T-helper 1 cell (primary cell): ENCODE measurements around the gene VEZF1.
A peak's percentile ranks its signal among the peaks of the same experiment; 100 is the strongest.
"Not testable (repeated sequence)": the region's sequence is repeated elsewhere in the genome, so short reads cannot be mapped to it uniquely, and the experiment has no call there.

Experiments
- DNase-seq, 5 donors: peaks; one replicate each; pipeline ENCODE4 v3.0.0-alpha.2; 2012 to 2020

VEZF1 gene

DNA sequence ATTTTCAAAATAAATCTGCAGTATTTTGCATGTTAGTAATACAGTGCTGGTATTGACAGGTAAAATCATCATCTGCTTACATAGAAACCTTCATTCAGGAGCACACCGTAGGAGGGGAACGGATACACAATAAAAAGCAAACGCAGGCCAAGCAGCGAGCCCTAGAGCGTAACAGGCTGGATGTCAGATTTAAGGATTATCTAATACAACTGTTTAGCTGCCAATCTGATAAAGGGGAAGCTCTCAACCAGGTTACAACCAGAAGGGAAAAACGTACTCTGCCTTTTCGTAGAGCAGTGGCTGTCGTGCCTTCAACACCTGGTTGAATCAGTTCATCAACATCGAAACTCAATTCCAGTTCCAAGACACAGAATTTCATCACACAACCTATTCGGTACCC is 16.5 kb downstream of the VEZF1 start:
- DNase-seq, result no peak

DNA sequence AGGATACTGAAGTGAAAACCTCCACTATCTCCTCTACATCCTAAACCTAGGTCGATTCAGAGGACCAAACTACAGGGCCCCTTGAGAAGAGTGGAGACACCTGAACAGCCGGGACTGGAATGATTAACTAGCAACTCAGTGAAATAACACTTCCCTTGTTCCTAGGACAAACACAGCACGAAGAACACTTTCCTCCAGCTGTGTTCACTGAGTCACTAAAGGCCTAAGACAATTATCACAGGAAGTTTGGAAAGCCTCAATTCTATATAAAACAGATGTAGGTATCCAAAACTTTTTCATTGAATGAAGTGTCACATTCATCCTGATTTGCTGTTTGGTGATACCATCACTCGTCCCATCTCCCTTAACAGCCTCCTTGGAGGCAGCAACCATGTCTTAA is 17.3 kb downstream of the VEZF1 start:
- no peak for DNase-seq

DNA sequence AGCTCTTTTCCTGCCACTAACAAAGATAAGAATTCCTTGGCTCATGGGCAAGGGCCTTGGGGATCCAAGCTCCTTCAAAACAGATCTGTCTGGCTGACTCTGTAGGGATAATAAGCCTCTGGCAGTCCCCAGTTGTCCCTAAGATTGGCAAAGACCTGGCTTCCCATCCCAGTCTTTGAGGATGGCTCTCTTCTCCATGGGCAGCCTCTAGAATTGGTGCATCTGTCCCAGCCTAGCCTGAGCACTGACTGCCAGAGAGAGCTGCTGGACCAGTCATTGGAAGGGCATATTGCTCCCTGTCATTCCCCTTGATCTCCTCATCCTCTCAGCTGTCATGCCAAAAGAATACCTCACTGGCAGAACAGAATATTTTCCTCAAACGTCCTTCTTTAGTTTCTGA is 19.6 kb downstream of the VEZF1 start:
- no peak for DNase-seq

DNA sequence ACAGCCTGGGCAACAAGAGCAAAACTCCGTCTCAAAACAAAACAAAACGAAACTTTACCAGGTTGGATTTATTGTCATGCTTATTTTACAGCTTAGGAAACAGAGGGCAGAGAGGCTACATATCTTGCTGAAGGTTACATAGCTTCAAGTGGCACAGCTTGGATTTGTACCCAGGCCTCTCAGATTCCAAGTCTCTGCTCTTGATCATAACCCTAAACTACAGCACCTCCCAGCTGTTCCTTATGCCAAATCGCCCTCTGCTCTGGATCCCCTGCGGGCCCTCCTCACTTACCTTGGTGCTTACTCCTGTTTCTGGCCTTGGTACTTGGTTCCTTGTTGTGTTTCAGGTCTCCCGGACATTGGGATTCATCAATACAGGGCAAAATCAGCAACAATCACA is 21.2 kb downstream of the VEZF1 start:
- no peak for DNase-seq

DNA sequence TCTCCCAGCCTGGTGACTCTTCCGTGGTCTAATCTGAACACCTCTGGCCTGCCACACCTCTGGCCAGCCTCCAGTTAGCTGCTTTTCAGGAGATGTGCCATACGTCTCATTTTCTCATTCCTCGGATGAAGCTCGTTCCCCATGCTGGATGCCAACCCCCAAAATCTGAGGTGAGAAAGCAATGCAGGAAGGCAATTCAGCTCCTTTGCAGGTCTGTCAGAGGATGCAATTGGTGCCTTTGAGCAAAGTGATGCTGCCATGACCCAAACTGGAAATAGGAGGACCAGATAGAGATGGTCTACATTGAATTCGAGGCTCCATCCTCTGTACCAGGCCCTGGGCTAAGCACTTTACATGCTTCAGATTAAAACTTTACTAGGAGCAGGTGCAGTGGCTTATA is 21.8 kb downstream of the VEZF1 start:
- DNase-seq, result no peak

DNA sequence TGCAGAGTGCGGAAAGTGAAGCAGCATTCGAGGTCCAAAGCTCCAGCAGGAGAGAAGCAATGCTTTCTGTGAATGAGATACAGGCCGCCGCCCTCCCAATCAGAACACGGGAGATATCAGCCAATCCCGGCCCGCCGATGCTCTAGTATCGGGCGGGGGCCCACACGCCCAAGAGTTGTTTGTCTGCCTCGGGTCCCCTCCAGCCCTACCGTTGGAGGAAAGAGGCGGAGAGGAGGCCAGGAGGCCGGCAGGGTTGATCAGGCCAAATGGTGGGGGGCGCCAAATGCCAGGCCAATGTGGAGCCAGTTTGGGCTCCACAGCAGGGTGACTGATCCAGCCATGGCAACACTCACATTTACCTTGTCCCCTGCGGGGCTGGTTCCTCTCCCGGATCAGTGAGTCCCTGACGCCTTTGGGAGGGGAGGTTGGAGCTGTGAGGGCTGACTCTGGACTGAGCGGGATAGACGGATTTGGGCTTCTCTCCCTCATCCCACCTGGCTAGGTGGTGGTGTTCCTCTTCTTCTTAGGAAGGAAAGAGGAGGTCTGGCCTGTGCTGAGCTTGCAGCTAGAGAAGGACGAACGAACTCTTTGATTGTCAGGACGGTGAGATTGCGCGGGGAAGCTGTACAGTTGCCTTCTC is 22.4 kb downstream of the VEZF1 start:
- DNase-seq, result no peak

DNA sequence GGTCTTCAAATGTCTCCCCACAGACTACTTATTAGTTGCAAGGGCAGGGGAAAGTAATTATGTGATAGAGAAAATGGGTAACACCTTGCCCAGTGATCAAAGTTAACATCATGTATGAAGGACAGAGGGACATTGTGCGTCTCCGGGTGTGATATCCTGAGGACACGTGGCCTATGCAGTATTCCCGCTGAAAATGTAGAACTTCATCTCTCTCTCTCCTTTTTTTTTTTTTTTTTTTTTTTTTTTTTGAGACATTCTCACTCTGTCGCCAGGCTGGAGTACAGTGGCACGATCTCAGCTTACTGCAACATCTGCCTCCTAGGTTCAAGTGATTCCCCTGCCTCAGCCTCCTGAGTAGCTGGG is 24.9 kb downstream of the VEZF1 start:
- no peak for DNase-seq

DNA sequence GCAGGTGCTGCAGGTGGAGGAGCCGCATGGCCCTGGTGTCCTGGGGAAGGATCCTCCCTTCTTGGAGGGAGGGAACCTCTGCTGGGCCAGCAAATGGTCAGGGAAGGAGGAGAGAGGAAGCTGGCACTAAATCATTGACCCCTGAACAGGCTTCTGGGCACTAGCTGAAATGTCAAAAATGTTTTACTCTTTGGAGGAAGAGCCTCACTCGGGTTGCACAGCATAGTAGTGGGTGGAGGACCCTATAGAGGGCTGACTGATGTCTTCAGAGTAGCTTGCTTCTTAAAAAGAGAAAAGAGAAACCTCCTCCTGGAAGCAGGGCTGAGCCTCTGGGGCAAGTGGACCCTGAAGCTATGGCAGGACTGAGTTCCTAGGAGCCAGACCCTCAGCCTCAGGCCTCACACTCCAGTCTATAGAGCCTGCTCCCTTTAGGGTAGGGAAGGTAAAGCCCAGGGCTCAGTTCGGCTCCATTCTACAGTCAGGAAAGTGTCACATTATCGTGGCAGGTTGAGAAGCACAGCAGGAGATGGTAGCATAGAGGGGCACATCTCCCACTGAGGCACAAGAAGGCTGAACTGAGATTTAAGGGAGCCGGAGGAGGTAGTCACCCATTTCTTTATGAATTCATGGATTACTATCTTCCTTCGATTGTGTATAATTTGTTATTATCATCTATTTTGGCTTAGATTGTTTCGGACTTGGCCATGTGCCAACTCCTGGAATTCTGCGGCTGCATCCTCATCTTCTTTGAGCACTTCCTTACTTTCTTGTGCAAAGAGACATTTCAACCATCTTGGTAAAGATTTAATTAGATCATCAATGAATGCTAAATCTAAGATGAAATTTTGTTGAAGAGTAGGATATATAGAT is 25.5 kb downstream of the VEZF1 start:
- DNase-seq, result no peak

DNA sequence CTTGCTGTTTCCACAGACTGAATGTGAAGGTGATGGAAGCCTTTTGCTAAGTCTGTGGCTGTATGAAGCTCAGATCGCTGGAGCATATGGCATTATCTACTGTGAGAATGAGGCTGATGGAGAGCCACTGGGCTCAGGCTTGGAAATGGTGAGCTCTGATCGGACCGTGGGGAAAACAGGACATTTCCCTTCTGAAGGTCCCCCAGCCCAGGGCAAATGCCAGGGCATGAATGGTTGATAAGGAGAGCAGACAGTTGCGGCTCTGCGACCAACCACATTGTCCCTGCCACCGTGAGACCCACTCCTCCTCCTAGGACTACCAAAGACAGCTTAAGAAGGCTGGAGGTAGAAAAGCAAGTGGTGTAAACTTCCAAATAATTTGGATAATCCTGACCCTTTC is 28.1 kb downstream of the VEZF1 start:
- no peak for DNase-seq

DNA sequence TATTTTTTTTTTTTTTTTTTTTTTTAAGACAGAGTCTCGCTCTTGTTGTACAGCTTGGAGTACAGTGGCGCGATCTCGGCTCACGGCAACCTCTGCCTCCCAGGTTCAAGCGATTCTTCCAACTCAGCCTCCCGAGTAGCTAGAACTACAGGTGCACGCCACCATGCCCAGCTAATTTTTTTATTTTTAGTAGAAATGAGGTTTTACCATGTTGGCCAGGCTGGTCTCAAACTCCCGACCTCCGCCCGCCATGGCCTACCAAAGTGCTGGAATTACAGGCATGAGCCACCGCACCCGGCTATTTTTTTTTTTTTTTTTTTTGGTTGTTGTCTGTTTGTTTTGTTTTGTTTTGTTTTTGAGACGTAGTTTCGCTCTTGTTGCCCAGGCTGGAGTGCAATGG is 29.7 kb downstream of the VEZF1 start:
- DNase-seq, result not testable (repeated sequence)

DNA sequence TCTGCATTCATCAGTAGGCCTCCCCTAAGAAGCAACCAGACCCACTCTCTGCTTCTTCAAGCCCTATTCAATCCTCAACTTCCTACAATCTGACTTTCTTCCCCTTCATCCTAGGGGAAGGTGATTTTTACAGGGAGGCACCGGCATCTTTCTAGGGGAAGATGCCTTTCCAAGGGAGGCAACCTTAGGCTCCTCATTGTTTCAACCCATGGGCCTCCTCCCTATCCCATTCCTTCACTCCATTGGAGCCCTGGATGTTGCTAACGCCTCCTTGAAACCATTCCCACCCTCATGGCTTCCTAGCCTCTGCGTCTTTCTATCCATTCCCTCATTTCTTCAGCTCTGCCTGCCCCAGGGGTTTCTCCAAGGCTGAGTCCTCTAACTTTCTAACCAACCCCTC is 30.2 kb downstream of the VEZF1 start:
- DNase-seq, result no peak

DNA sequence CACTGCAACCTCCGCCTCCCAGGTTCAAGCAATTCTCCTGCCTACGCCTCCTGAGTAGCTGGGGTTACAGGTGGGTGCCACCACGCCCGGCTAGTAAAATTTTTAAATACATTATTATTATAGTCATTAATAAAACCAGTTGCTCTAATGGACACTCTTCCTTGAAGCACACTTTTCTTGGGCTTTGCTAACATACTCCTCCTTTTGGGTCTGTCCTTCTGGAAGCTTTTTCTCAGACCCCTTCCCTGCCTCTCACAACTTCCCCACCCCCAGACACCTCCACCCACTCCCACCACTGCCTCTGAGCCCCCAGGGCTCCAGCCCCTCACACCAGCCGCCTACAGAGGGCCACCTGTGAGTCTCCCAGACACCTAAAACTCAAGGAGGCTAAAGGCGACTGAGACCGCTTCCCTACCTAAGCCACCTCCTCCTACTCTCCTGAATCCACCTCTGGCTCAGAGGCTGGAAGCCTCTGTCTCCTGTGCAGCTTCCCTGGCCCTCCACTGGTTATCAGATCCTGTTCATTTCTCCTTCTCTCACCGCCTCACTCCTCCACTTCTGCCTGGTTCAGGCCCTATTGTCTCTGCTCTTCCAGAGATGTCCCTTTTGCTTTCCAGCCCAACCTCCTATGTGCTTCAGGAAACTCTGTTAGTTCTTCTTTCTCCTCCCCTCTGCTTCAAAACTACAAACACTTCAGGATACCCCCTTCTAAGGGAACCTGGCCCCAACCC is 30.8 kb downstream of the VEZF1 start:
- no peak for DNase-seq

DNA sequence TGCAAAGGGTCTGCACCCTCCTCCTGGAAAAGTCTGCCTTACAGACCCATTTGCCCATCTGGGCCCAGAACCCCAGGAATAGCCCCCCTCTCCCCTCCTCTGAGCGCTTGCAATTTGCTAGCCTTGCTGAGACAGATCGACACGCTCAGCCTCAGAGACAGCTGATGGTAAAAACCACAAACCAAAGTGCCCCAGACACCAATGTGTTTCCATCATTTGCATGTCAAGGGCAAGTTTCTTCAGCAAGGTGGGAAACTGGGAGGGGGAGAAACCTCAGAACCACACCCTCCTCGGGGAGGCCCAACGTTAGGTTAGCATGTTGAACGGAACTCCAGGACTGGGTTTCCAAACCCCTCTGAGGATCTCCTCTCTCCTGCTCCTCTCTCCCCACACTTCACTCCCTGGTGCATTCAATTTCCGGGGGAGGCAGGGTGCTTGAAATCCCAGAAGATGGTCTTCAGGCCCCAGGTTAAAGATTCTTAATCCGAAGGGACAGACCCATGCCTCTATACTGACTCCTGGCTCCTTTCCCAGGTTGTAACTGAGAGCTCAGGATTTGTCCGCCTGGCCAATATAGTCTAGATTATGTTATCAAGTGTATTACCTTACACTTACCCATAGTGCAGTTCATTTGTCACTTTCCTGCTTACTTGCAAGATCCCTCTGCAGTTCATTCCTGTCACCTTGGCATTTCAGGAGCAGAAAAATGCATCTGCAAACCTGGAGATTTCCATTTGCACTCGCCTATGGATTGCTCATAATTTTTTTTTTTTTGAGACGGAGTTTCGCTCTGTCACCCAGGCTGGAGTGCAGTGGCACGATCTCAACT is 31.5 kb downstream of the VEZF1 start:
- peak in 4 of 5 donors; percentile 15 to 38 (median 25) for DNase-seq

DNA sequence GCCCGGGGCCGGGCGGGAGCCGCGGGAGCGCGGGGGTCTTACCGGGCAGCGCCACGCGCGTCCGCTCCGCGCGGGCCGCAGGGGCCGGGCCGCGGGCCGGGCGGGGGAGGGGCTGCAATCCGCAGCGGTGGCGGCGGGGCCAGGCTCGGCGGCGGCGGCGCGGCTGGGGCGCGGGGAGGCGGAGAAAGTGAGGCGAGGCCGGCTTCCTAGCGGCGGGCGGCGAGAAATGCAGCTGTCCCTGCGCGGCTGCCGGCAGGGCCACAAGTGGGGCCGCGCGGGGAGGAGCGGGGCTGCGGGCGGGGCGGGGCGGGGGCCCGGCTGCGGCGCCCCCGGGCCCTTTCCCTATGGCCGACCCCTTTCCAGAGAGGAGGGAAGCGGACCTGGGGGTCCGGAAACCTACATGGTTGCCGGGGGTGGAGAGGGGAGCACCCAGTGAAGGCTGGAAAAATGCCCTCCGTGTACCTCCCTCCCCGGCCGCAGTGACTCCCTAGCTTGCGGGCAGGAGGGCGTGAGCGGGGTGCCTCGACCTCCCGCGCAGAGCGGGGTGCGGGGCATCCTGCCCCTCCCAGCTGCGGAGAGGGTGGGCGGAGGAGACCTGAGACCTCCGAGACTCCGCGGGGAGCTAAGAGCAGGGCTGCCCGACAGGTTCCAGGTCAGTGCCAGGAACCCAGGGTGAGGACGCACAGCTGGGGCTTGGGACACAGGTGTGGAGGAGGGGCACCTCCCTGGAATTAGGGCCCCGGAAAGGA is 32.7 kb downstream of the VEZF1 start, which contains the start of gene CUEDC1:
TSS of gene CUEDC1 (minus strand) at position 230 of the 749 bp plus-strand sequence. CDS start 69,848 bp downstream, outside the sequence.
- peak; percentile 31 to 57 (median 44) for DNase-seq

DNA sequence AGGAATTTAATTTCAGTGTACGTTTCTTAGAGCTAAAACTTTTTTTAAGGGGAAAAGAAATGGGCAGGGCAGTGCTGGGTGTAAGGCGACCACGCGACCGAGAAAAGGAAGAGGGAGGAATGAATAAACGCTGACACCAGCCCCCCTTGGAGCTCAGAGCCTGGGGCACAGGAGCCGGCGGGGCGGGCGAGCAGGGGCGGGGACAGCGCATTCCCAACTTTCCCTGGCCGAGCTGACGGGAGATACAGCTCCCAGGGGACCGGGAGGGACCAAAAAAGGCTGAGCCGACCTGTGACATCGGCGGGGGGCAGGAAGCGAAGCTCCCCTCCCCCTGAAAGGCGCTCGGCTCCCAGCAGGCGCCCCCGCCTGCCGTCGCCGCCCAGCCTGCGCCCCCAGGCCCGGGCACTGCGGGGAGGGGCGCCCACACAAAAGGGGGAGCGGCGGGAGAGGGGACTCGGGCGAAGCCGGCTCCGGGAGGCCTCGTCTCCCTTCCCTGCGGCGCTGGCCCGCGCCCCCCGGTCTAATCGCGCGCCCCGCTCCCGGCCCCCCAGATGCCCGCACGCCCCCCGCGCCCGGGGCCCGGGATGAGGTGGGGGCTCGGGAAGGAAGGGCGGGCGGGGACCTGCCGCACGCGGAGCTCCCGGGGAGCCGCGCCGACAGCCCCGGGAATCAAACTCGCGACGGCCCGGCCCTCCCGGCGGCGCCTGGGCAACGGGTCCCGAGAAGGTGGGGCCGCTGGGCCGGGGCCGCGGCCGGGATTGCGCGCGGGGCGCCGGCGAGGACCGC is 33.5 kb downstream of the VEZF1 start:
- no peak for DNase-seq

DNA sequence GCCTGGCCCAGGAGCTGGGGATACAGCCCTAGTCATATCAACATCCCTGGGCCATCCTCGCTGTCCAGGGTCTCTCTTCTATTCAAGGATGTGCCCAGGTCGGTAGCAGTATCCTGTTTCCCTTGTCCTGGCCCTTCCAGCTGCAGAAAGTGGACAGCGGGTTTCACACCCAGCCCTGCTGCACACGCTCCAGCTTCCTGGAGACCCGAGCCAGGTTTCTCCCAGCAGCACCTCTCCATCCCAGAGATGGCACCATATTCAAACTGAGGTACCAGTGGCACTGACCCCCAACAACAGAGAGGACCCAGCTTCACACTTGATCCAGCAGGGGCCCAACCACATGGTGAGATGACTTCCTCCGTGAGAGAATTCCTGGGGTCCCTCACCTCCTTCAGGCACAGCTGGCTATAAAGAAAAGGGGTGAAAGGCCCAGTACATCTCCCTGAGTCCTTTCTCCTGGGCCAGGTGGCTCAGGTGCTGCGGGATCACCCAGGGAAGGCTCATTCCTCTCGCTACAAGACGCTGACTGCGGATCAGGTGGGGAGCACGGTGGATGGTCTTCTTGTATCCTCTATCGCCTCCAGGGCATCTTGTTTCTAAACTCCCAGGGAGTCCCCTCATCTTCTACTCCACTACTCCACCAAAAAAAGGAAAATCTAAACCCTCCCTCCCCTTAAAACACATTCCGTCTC is 34.2 kb downstream of the VEZF1 start:
- no peak for DNase-seq

DNA sequence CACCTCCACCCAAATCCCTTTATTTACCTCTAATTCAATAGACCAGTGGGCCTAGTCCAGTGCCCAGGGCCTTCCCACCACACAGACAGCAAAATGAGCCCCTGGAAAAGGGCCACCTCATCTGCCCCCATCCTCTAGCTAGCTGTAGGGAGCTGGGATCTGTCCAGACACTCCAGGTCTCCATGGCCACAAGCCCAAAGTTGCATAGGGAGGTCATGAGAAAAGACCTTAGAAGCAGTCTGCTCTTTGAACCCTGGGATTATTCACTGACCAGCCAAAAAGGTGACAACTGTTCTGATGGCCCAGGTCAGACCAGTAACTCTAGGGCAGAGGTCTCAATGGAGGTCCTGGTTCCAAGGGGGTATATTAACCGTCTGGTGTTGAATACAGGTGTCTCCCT is 34.8 kb downstream of the VEZF1 start:
- DNase-seq, result no peak

DNA sequence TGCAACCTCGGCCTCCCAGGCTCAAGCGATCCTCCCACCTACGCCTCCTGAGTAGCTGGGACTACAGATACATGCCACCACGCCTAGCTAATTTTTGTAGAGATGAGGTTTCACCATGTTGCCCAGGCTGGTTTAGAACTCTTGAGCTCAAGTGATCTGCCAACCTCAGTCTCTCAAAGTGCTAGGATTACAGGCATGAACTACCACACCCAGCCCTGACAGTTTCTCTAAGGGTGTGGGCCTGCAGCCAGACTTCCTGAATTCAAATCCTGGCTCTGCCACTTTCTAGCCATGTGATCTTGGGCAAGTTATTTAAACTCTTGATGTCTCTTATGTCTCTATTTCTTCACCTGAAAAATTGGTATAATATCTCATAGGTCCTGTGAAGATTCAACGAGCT is 38.4 kb downstream of the VEZF1 start:
- no peak for DNase-seq

DNA sequence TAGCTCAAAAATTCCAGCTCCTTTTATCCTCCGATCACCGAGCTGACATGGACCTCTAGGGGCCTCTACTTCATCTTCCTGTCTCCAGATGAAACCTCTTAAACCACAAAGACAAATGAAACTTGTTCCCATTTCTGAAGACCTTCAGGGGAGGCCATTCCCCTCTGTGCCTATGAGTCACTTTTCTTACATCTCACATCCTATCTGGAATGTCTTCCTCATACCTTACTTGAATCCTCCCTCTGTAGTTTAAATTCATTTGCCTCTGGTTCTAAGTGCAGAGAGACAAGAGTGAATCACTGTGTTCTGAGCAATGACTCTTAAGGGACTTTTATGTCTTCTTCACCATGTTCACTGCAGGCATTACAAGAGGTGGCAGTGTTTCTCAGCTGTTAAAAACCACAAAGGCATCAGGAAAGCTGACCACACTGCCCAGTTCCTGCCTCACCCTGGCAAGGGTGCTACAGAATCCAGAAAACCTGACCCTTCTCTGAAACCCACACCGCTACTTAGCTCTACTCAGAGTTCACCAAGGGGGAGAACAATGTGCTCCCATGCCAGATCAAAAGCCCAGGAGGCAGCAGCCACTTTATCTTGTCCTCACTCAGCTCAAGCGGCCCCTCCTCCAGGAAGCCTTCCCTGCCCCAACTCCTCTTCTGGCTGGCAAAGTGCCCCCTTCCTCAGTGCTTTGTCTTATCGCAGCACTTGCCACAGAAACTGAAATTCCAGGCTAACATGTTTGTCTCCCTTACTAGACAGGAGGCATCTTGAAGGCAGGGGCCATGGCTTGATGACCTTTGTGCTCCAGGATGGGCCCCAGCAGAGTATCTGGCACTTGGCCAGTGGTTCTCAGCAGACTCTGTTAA is 39.3 kb downstream of the VEZF1 start:
- DNase-seq, result no peak

DNA sequence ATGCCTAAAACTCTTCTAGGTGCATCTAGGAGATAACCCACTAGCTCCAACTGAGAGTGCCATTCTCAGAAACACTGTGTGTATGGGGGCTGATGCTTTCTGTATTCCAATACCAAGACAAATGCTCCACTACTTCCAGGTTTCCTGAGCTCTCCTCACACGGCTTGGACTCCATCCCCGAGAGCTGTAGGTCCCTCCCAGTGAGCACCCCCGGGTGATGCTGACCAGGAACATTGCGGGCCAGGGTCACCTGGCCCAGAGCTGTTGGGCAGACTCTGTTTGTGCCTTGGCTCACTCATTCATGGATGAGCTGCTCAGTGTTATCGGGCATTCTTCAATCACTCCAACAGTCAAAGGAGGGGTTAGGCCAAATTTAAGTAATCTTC is 39.9 kb downstream of the VEZF1 start:
- DNase-seq, result no peak
